Endothelial cell of umbilical vein (primary cell): ENCODE data around the gene GAPDH. TPM values are rescaled to one million over a fixed set of nuclear protein-coding genes. Genes with fewer than 3 reads are reported as not detected.

Experiments used
- BruUV-seq: library from RNA; stranded (reverse); fragments of 400-500 nt; replicated peaks from 2 replicates; lab custom pipeline; 2021; lab: Mats Ljungman, UMichigan
- CTCF ChIA-PET: fragments of 300-600, 350-600 bp; sonication (Branson Sonifier 250); formaldehyde crosslinking; loops from one replicate; lab custom pipeline; 2021; ENCODE audit warnings: antibody characterized with exemption, inconsistent platforms; lab: Charles Lee
- POLR2A ChIA-PET: fragments of 300-600, 350-600 bp; sonication (Branson Sonifier 250); formaldehyde crosslinking; loops from one replicate; lab custom pipeline; 2021; ENCODE audit warnings: antibody characterized with exemption, inconsistent platforms; lab: Charles Lee
- DNase-seq: peaks from one replicate; pipeline ENCODE4 v3.0.0-alpha.2; 2011; ENCODE audit warnings: low read depth, low spot score
- FAIRE-seq: peaks from 2 replicates; lab custom pipeline; 2011; peaks lifted over from hg19 to GRCh38; lab: Jason Lieb, UNC
- H2AFZ ChIP-seq: 2 replicates; pipeline ENCODE4 v1.6.0; 2012; ENCODE audit warnings: low read depth, low read length, control low read depth, inconsistent platforms
- H3K27ac ChIP-seq: 2 replicates; pipeline ENCODE4 v1.5.1; 2011; ENCODE audit warnings: low read depth, mild to moderate bottlenecking, control low read depth, low read length, moderate library complexity; ENCODE audit not compliant: insufficient read depth
- H3K27me3 ChIP-seq, 2 experiments: 2 replicates each; pipeline versions ENCODE4 v1.6.0 to v1.6.1; 2011; ENCODE audit warnings: low read length in 2 of 2, mixed read lengths in 1 of 2; ENCODE audit not compliant: control insufficient read depth in 2 of 2, insufficient read depth in 2 of 2
- H3K36me3 ChIP-seq, 2 experiments: 2 replicates in 1 of 2; 3 replicates in 1 of 2; pipeline ENCODE4 v1.5.1; 2011; ENCODE audit warnings: low read length in 2 of 2, mild to moderate bottlenecking in 1 of 2, moderate library complexity in 1 of 2; ENCODE audit not compliant: control insufficient read depth in 2 of 2, insufficient read depth in 2 of 2; ENCODE audit errors: extremely low read depth in 1 of 2
- H3K4me1 ChIP-seq: 3 replicates; pipeline ENCODE4 v1.5.1; 2011; ENCODE audit warnings: mild to moderate bottlenecking, low read length; ENCODE audit not compliant: control insufficient read depth, insufficient read depth; ENCODE audit errors: extremely low read depth
- H3K4me2 ChIP-seq: 2 replicates; pipeline ENCODE4 v1.6.1; 2011; ENCODE audit warnings: low read length, control low read depth, mixed read lengths; ENCODE audit not compliant: insufficient read depth
- H3K4me3 ChIP-seq, 3 experiments: fragments of 200-600 bp in 1 of 3; sonication (generic), shearing (Covaris generic) in 1 of 3; replicated peaks in 1 of 3; 2 replicates each; pipeline ENCODE4 v1.5.1; 2011 to 2016; ENCODE audit warnings: control low read depth in 3 of 3, low read length in 3 of 3, mild to moderate bottlenecking in 2 of 3, inconsistent platforms in 1 of 3, low read depth in 1 of 3, moderate library complexity in 1 of 3; ENCODE audit not compliant: insufficient read depth in 1 of 3
- H3K79me2 ChIP-seq: 2 replicates; pipeline ENCODE4 v1.6.0; 2012; ENCODE audit warnings: low read length, inconsistent platforms; ENCODE audit not compliant: control insufficient read depth, insufficient read depth
- H3K9ac ChIP-seq: replicated peaks from 2 replicates; pipeline ENCODE3; 2011; ENCODE audit warnings: low read length, control low read depth; ENCODE audit not compliant: insufficient read depth; ENCODE audit errors: extremely low read depth
- H3K9me1 ChIP-seq: replicated peaks from 3 replicates; pipeline ENCODE4 v1.6.0; 2011; ENCODE audit warnings: mild to moderate bottlenecking, low read length; ENCODE audit not compliant: control insufficient read depth, insufficient read depth; ENCODE audit errors: extremely low read depth
- H3K9me3 ChIP-seq: replicated peaks from 2 replicates; pipeline ENCODE4 v1.5.1; 2012; ENCODE audit warnings: low read length, inconsistent platforms; ENCODE audit not compliant: control insufficient read depth, insufficient read depth
- H4K20me1 ChIP-seq: replicated peaks from 2 replicates; pipeline ENCODE3; 2011; ENCODE audit warnings: mild to moderate bottlenecking, low read length; ENCODE audit not compliant: control insufficient read depth, insufficient read depth; ENCODE audit errors: extremely low read depth
- CTCF ChIP-seq, 2 donors: IDR thresholded peaks; 1 replicate in 1 of 2; 2 replicates in 1 of 2; pipeline ENCODE4 v1.5.1; 2011; ENCODE audit warnings: low read length in 2 of 2, mild to moderate bottlenecking in 2 of 2, moderate library complexity in 2 of 2, control low read depth in 1 of 2, inconsistent platforms in 1 of 2, low read depth in 1 of 2; ENCODE audit not compliant: insufficient read depth in 1 of 2; ENCODE audit errors: extremely low read depth in 1 of 2
- EZH2 ChIP-seq: IDR thresholded peaks from 2 replicates; pipeline ENCODE4 v1.6.1; 2012; ENCODE audit warnings: borderline replicate concordance, low read depth, mild to moderate bottlenecking, moderate library complexity, low read length, inconsistent platforms; ENCODE audit not compliant: severe bottlenecking
- FOS ChIP-seq: IDR thresholded peaks from 2 replicates; pipeline ENCODE4 v1.6.1; 2011; ENCODE audit warnings: mild to moderate bottlenecking, low read length, moderate library complexity, borderline replicate concordance; ENCODE audit not compliant: insufficient read depth
- GATA2 ChIP-seq: IDR thresholded peaks from 2 replicates; pipeline ENCODE4 v1.7.0; 2011; ENCODE audit warnings: low read depth, mild to moderate bottlenecking, moderate library complexity, mixed read lengths, low read length; ENCODE audit not compliant: insufficient read length, insufficient read depth
- JUN ChIP-seq: IDR thresholded peaks from 2 replicates; pipeline ENCODE4 v1.6.1; 2011; ENCODE audit warnings: borderline replicate concordance, low read depth; ENCODE audit not compliant: insufficient read length, insufficient read depth
- MAX ChIP-seq: IDR thresholded peaks from 2 replicates; pipeline ENCODE4 v1.6.1; 2011; ENCODE audit not compliant: insufficient read depth, insufficient read length
- MYC ChIP-seq: IDR thresholded peaks from one replicate; pipeline ENCODE4 v1.6.1; 2011; ENCODE audit warnings: mild to moderate bottlenecking, low read depth, low read length
- POLR2A ChIP-seq: IDR thresholded peaks from 2 replicates; pipeline ENCODE4 v1.6.1; 2012; ENCODE audit warnings: low read depth, mild to moderate bottlenecking, control low read depth, low read length
- POLR2AphosphoS5 ChIP-seq: IDR thresholded peaks from 2 replicates; pipeline ENCODE4 v1.6.1; 2012; ENCODE audit warnings: low read depth, mild to moderate bottlenecking, control low read depth, low read length, moderate library complexity; ENCODE audit not compliant: insufficient read depth
- dilution Hi-C: fragments of 300-500 bp; cut with MboI; formaldehyde crosslinking; loops from one replicate; pipeline ENCODE4 v1.15.0; 2019; ENCODE audit warnings: low sequenced_read_pairs; ENCODE audit not compliant: extremely low pct_ligation_motif_present
- intact Hi-C: fragments of 100-400 bp; cut with micrococcal nuclease; formaldehyde crosslinking; loops from one replicate; pipeline ENCODE4 v1.10.0; 2022
- polyA plus RNA-seq, 4 experiments: library from polyadenylated mRNA; depleted of rRNA in 3 of 4; stranded (reverse) in 3 of 4; unstranded in 1 of 4; fragments of >200 nt; gene quantifications; 2 replicates each; pipeline versions ENCODE4 v1.2.1 to v1.2.3, GENCODE V29; 2011 to 2012; ENCODE audit warnings: missing spikeins in 1 of 4
- total RNA-seq: library from RNA; stranded (reverse); gene quantifications from 2 replicates; pipeline ENCODE4 v1.2.3, GENCODE V29; 2021

Gene GAPDH
- total and polyA plus RNA-seq, 2 donors (not counting 3 experiments of a cell fraction or from before 2014, with no cell fraction given) = 4,648 to 8,748 TPM

- intact Hi-C loops (loop anchor here (1.0 kb wide), 1 partner anchor 8 kb away; no protein-coding TSS in a partner anchor), dilution Hi-C loops (no loop called here)
- Histone ChIP-seq H3K79me2 (peaks cover 27% of the 10 kb centered on the region), H3K4me3 (no peak overlapping the region), H3K27ac (peak overlapping the region; percentile 26), H3K9me1 (no peaks in the 10 kb centered on the region), H3K9me3 (no peaks in the 10 kb centered on the region), H3K36me3 (peaks cover 3 to 16% of the 10 kb centered on the region in 2 experiments), H3K9ac (no peak overlapping the region), H3K27me3 (no peaks in the 10 kb centered on the region), H2AFZ (no peak overlapping the region), H4K20me1 (no peaks in the 10 kb centered on the region), H3K4me2 (peak overlapping the region; percentile 75), H3K4me1 (peaks cover 42% of the 10 kb centered on the region)
- ChIA-PET POLR2A (interaction anchor here (1.5 kb wide), 1 partner anchor 20 kb away, joined by 3 read pairs; the partner anchor contains the start of gene NOP2), CTCF (interaction anchor here (1.3 to 10.3 kb wide), 4 partner anchors 8 to 33 kb away, joined by 3 to 145 read pairs (median 6); no protein-coding TSS in a partner anchor)
- FAIRE-seq (peak; percentile 99), DNase-seq (peak; percentile 76)
- TF ChIP-seq MYC (no peak), POLR2AphosphoS5 (peak; percentile 28), MAX (no peak), POLR2A (no peak), EZH2 (no peak), FOS (peak; percentile 45), GATA2 (peak; percentile 49)
- BruUV-seq = no TSS peak
Observed at GRCh38 chr12:6547987-6548386, 13.7 kb downstream of the GAPDH start.

GRCh38 chr12:6548556-6548955 lies 14.2 kb downstream of the GAPDH start:
- CTCF ChIA-PET = interaction anchor here (1.3 to 10.3 kb wide), 4 partner anchors 8 to 34 kb away, joined by 3 to 145 read pairs (median 6); no protein-coding TSS in a partner anchor

More at GRCh38 chr12:6548556-6548955, 14.2 kb downstream of the GAPDH start:
- H3K4me1 ChIP-seq = peaks cover 48% of the 10 kb centered on the region
- no peak overlapping the region for H2AFZ ChIP-seq
- BruUV-seq = TSS peak; percentile 11
- no peak for DNase-seq
- FAIRE-seq = no peak
- H3K9ac ChIP-seq = no peak overlapping the region
- H3K9me1 ChIP-seq = no peaks in the 10 kb centered on the region
- peaks cover 33% of the 10 kb centered on the region for H3K79me2 ChIP-seq
- dilution Hi-C loops = no loop called here
- POLR2A ChIA-PET = interaction anchor here (1.5 to 1.8 kb wide), 2 partner anchors 14 to 20 kb away, joined by 3 to 14 read pairs; partner anchors contain the start of genes GAPDH and NOP2
- H4K20me1 ChIP-seq = no peaks in the 10 kb centered on the region
- peak overlapping the region; percentile 26 for H3K27ac ChIP-seq
- H3K27me3 ChIP-seq = no peaks in the 10 kb centered on the region
- no peak for TF ChIP-seq JUN
- no peak for TF ChIP-seq POLR2A
- no peak for TF ChIP-seq CTCF (IDR thresholded peaks at IDR 0.05; ENCODE audit: extremely low read depth in 1 of 2, insufficient read depth in 1 of 2, low read depth in 1 of 2, low read length in 2 of 2)
- TF ChIP-seq FOS = no peak
- no peak for TF ChIP-seq EZH2
- TF ChIP-seq MAX = no peak
- no peak for TF ChIP-seq GATA2
- no peak for TF ChIP-seq POLR2AphosphoS5
- no peak for TF ChIP-seq MYC
- no peaks in the 10 kb centered on the region for H3K9me3 ChIP-seq
- intact Hi-C loops = loop anchor here (1.0 kb wide), 1 partner anchor 8 kb away; no protein-coding TSS in a partner anchor
- H3K4me2 ChIP-seq = peak overlapping the region; percentile 6
- H3K36me3 ChIP-seq = peaks cover 3 to 17% of the 10 kb centered on the region in 2 experiments
- H3K4me3 ChIP-seq = no peak overlapping the region
